Body of pancreas (tissue), 4 donors: ENCODE data around the gene NIT1. TPM values are rescaled to one million over a fixed set of nuclear protein-coding genes. Genes with fewer than 3 reads are reported as not detected.

Experiments used
- ATAC-seq: fragments of 150-250 bp; one replicate; pipeline ENCODE4 v1.9.1; 2016
- DNase-seq, 4 donors: peaks; one replicate each; pipeline ENCODE4 v3.0.0-alpha.2; 2019
- H3K27ac ChIP-seq, 4 donors: fragments of 200-600 bp; sonication (generic); 1 replicate in 3 of 4; 2 replicates in 1 of 4; pipeline versions ENCODE4 v1.5.1 to v1.6.1; 2016 to 2019; ENCODE audit warnings: mild to moderate bottlenecking in 1 of 4, mixed read lengths in 1 of 4, moderate library complexity in 1 of 4
- H3K27me3 ChIP-seq, 2 donors: fragments of 200-600 bp; sonication (generic); one replicate each; pipeline ENCODE4 v1.6.0; 2016; ENCODE audit warnings: mild to moderate bottlenecking in 1 of 2
- H3K36me3 ChIP-seq, 2 donors: fragments of 200-600 bp; sonication (generic); replicated peaks in 1 of 2; 2 replicates each; pipeline ENCODE4 v1.5.1; 2016; ENCODE audit warnings: low read depth in 2 of 2; ENCODE audit not compliant: insufficient read depth in 1 of 2
- H3K4me1 ChIP-seq: fragments of 200-600 bp; sonication (generic); one replicate; pipeline ENCODE4 v1.6.0; 2016
- H3K4me3 ChIP-seq, 2 donors: fragments of 200-600 bp; sonication (generic); 1 replicate in 1 of 2; 2 replicates in 1 of 2; pipeline ENCODE4 v1.5.1; 2016 to 2019
- H3K9me3 ChIP-seq, 3 donors: fragments of 200-600 bp; sonication (generic); 1 replicate in 2 of 3; 2 replicates in 1 of 3; pipeline ENCODE4 v1.5.1; 2016
- CTCF ChIP-seq, 7 experiments: fragments of 450-650 bp in 4 of 7; fragments of 200-600 bp in 3 of 7; sonication (generic) in 3 of 7; IDR thresholded peaks; one replicate each; pipeline ENCODE4 v1.5.1; 2016 to 2019; ENCODE audit warnings: antibody characterized with exemption in 7 of 7
- POLR2A ChIP-seq, 3 donors: fragments of 450-650 bp; IDR thresholded peaks; one replicate each; pipeline ENCODE4 v1.6.1; 2016; ENCODE audit warnings: antibody characterized with exemption in 3 of 3, mild to moderate bottlenecking in 2 of 3
- WGBS, 2 donors: methylation state at CpG; one replicate each; pipeline ENCODE4 v1.1.5; 2017; 5-methylcytosine and 5-hydroxymethylcytosine counted together
- intact Hi-C: fragments of 100-400 bp; cut with DNase I; formaldehyde crosslinking; loops from one replicate; pipeline ENCODE4 v1.15.1; 2023
- total RNA-seq, 2 donors: library from RNA; depleted of rRNA; stranded (reverse); fragments of >200 nt; gene quantifications; one replicate each; pipeline ENCODE4 v1.1.0, GENCODE V29; 2016

The NIT1 gene
- total RNA-seq, 2 donors from 2014 or later: 22.8 to 38.6 TPM

DNA sequence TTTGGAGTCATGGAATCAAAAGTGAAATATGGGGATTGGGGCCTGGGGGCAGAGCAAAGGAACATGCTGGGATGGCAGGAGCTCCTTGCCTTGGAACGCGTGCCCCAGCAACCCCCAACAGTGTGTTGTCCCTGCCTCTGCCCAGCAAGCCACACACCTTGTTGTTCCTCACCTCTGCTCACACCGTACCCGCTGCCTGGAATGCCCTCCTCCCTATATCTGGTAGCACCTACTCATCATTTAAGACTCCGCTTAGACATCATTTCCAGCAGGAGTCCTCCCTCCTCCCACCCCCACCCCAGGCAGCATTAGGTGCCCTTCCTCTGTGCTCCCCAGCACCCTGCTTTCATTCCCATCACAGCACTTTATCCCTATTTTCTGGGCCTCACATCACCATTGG is 36.4 kb upstream of the NIT1 start:
- ATAC-seq (no peak), DNase-seq (no peak)
- WGBS, 2 donors: 80% methylated on average over 5 of the region's 5 CpGs
- Histone ChIP-seq H3K4me1 (peaks cover 39% of the 10 kb centered on the region), H3K27ac (no peak overlapping the region), H3K36me3 (no peaks in the 10 kb centered on the region), H3K4me3 (no peak overlapping the region), H3K9me3 (no peaks in the 10 kb centered on the region), H3K27me3 (no peaks in the 10 kb centered on the region)
- intact Hi-C loops: no loop called here
- TF ChIP-seq POLR2A (IDR thresholded peaks at IDR 0.05): no peak
- TF ChIP-seq CTCF (IDR thresholded peaks at IDR 0.05): no peak

GRCh38 chr1:161082483-161082882 is 35.4 kb upstream of the NIT1 start:
- H3K4me3 ChIP-seq: no peak overlapping the region

GRCh38 chr1:161082996-161083747 is 34.7 kb upstream of the NIT1 start:
- TF ChIP-seq POLR2A (IDR thresholded peaks at IDR 0.05) (no peak), CTCF (IDR thresholded peaks at IDR 0.05) (no peak)
- Histone ChIP-seq H3K9me3 (no peaks in the 10 kb centered on the region), H3K4me3 (no peak overlapping the region), H3K4me1 (peaks cover 55% of the 10 kb centered on the region), H3K27me3 (no peaks in the 10 kb centered on the region), H3K27ac (peak overlapping the region; percentile 70 to 84 (median 82)), H3K36me3 (no peaks in the 10 kb centered on the region)
- intact Hi-C loops: no loop called here
- DNase-seq: peak; percentile 86 to 98 (median 91)
- 47 to 80% methylated on average over 3 to 8 of the region's 8 CpGs for WGBS, 2 donors
- peak; percentile 93 for ATAC-seq

More at GRCh38 chr1:161082483-161082882, 35.4 kb upstream of the NIT1 start:
- Histone ChIP-seq H3K36me3 (no peaks in the 10 kb centered on the region), H3K27ac (peak overlapping the region; percentile 70 to 84 (median 82)), H3K27me3 (no peaks in the 10 kb centered on the region), H3K9me3 (no peaks in the 10 kb centered on the region), H3K4me1 (peaks cover 48% of the 10 kb centered on the region)
- DNase-seq: no peak
- 59 to 64% methylated on average over 2 of the region's 2 CpGs for WGBS, 2 donors
- intact Hi-C loops: no loop called here
- no peak for TF ChIP-seq POLR2A (IDR thresholded peaks at IDR 0.05)
- no peak for TF ChIP-seq CTCF (IDR thresholded peaks at IDR 0.05)
- ATAC-seq: no peak

GRCh38 chr1:161083748-161084596 is 33.9 kb upstream of the NIT1 start:
- DNase-seq (no peak), ATAC-seq (no peak)
- no peaks in the 10 kb centered on the region for H3K9me3 ChIP-seq
- peak overlapping the region; percentile 70 to 84 (median 82) for H3K27ac ChIP-seq
- H3K4me1 ChIP-seq: peaks cover 63% of the 10 kb centered on the region
- no peaks in the 10 kb centered on the region for H3K36me3 ChIP-seq
- TF ChIP-seq CTCF (IDR thresholded peaks at IDR 0.05) (no peak), POLR2A (IDR thresholded peaks at IDR 0.05) (no peak)
- WGBS, 2 donors: 44 to 47% methylated on average over 9 to 10 of the region's 10 CpGs
- no peaks in the 10 kb centered on the region for H3K27me3 ChIP-seq
- H3K4me3 ChIP-seq: no peak overlapping the region
- intact Hi-C loops: no loop called here
